Left forelimb (tissue), 1 donor: ENCODE results near the gene STIM1.
A peak's percentile ranks its signal among the peaks of the same experiment; 100 is the strongest.

ENCODE experiments used
- DNase-seq: peaks from one replicate; pipeline ENCODE4 v3.0.0-alpha.2; 2018; ENCODE audit warnings: low spot score

The STIM1 gene

GRCh38 chr11:4071325-4071724 lies 215.9 kb downstream of the STIM1 start:
- DNase-seq: peak; percentile 2

- DNase-seq: peak; percentile 31
Observed at GRCh38 chr11:4071914-4072313, 216.4 kb downstream of the STIM1 start.

- DNase-seq: peak; percentile 40
Observed at GRCh38 chr11:4072668-4073285, 217.3 kb downstream of the STIM1 start.

- DNase-seq: peak; percentile 26
Observed at GRCh38 chr11:4074266-4074665, 218.8 kb downstream of the STIM1 start.

- no peak for DNase-seq
Observed at GRCh38 chr11:4076774-4077173, 221.3 kb downstream of the STIM1 start.

GRCh38 chr11:4083198-4083597 lies 227.7 kb downstream of the STIM1 start:
- DNase-seq: no peak

- no peak for DNase-seq
Observed at GRCh38 chr11:4084406-4085125, 229.1 kb downstream of the STIM1 start.

GRCh38 chr11:4085575-4085974 lies 230.1 kb downstream of the STIM1 start:
- DNase-seq: no peak

GRCh38 chr11:4086575-4087353 lies 231.3 kb downstream of the STIM1 start:
- no peak for DNase-seq

- no peak for DNase-seq
Observed at GRCh38 chr11:4087551-4087950, 232.1 kb downstream of the STIM1 start.

- no peak for DNase-seq
Observed at GRCh38 chr11:4090258-4090657, 234.8 kb downstream of the STIM1 start.

GRCh38 chr11:4092026-4092425 lies 236.6 kb downstream of the STIM1 start:
- no peak for DNase-seq

GRCh38 chr11:4093519-4094347 lies 238.3 kb downstream of the STIM1 start:
- no peak for DNase-seq

GRCh38 chr11:4094348-4095291 lies 239.2 kb downstream of the STIM1 start, which contains the start of gene RRM1:
Gene RRM1 (plus strand): TSS chr11:4094799. CDS start chr11:4095013, 214 bp downstream.
- peak; percentile 98 for DNase-seq

GRCh38 chr11:4095509-4096230 lies 240.2 kb downstream of the STIM1 start:
- no peak for DNase-seq

GRCh38 chr11:4098026-4098621 lies 242.7 kb downstream of the STIM1 start:
- no peak for DNase-seq

- no peak for DNase-seq
Observed at GRCh38 chr11:4102711-4103110, 247.2 kb downstream of the STIM1 start.

GRCh38 chr11:4103269-4103668 lies 247.8 kb downstream of the STIM1 start:
- DNase-seq: no peak

- DNase-seq: no peak
Observed at GRCh38 chr11:4105916-4106315, 250.5 kb downstream of the STIM1 start.

GRCh38 chr11:4111834-4112233 lies 256.4 kb downstream of the STIM1 start:
- no peak for DNase-seq
